Ovary (tissue), 9 donors: ENCODE results near the gene ACSS1. TPM values are rescaled to one million over a fixed set of nuclear protein-coding genes. Genes with fewer than 3 reads are reported as not detected.

Experiments used
- DNase-seq, 5 donors: peaks; one replicate each; pipeline ENCODE4 v3.0.0-alpha.2; 2019 to 2020
- H3K27ac ChIP-seq, 2 donors: fragments of 200-600 bp; one replicate each; pipeline versions ENCODE4 v1.5.1 to v1.8.0; 2019 to 2022
- H3K27me3 ChIP-seq: fragments of 200-600 bp; one replicate; pipeline ENCODE4 v1.8.0; 2022
- H3K36me3 ChIP-seq: fragments of 200-600 bp; sonication (generic); one replicate; pipeline ENCODE4 v1.5.1; 2019
- H3K4me1 ChIP-seq: one replicate; pipeline ENCODE4 v1.8.1; 2013; ENCODE audit warnings: mild to moderate bottlenecking, moderate library complexity; ENCODE audit not compliant: insufficient read depth
- H3K4me3 ChIP-seq: fragments of 200-600 bp; sonication (generic); one replicate; pipeline ENCODE4 v1.5.1; 2017
- H3K9me3 ChIP-seq, 2 donors: fragments of 200-600 bp in 1 of 2; sonication (generic) in 1 of 2; one replicate each; pipeline versions ENCODE4 v1.5.1 to v1.8.1; 2013 to 2019; ENCODE audit warnings: mild to moderate bottlenecking in 1 of 2, moderate library complexity in 1 of 2
- EP300 ChIP-seq: sonication (generic); formaldehyde crosslinking; IDR thresholded peaks from one replicate; pipeline ENCODE4 v1.6.1; 2017; ENCODE audit warnings: antibody characterized with exemption
- POLR2A ChIP-seq: fragments of 450-650 bp; IDR thresholded peaks from one replicate; pipeline ENCODE4 v1.6.1; 2017; ENCODE audit warnings: antibody characterized with exemption, mild to moderate bottlenecking, moderate library complexity
- WGBS, 3 donors: extraction: QIAGEN DNeasy Blood & Tissue Kit in 1 of 3; methylation state at CpG; one replicate each; pipeline versions ENCODE4 v1.1.5 to v1.1.7; 2013 to 2017; 5-methylcytosine and 5-hydroxymethylcytosine counted together
- intact Hi-C, 4 donors: fragments of 100-400 bp; cut with DNase I; formaldehyde crosslinking; loops; one replicate each; pipeline versions ENCODE4 v1.11.0 to v1.15.1; 2022 to 2023
- polyA plus RNA-seq, 2 donors: library from polyadenylated mRNA; stranded (reverse); fragments of 200-250 nt in 1 of 2; fragments of 350-450 nt in 1 of 2; fragmentation: Illumina TruSeq in 1 of 2; extraction: RNeasy Lipid Tissue Mini Kit (QIAGEN cat#74804) in 1 of 2; gene quantifications; one replicate each; pipeline ENCODE4 v1.2.3, GENCODE V29; 2013 to 2014
- total RNA-seq, 7 donors: library from RNA; depleted of rRNA in 2 of 7; stranded (reverse); fragments of >200 nt in 2 of 7; fragmentation: NEBNext Ultra II Directional in 3 of 7; extraction: Animal tissue kit (Norgen Biotek cat#: 25700) in 3 of 7; gene quantifications; one replicate each; pipeline versions ENCODE4 v1.1.0 to v1.2.4, GENCODE V29; 2016 to 2023
- TF ChIP-seq, protein P1 (sequence below), 3 donors: fragments of 450-650 bp in 2 of 3; fragments of 200-600 bp in 1 of 3; IDR thresholded peaks; one replicate each; pipeline versions ENCODE4 v1.5.1 to v1.8.0; 2016 to 2022; ENCODE audit warnings: antibody characterized with exemption in 3 of 3, mild to moderate bottlenecking in 1 of 3
- donor health status: DM: no; HTN: no; CAD: no; lungs with moderate emphysema.
- donor health status: DM: no; HTN: no; CAD: no.
- donor health status: Bipolar disorder and iron deficiency.
- donor health status: DM: yes; HTN: yes; CAD: no.
- donor health status: DM: no; HTN: no; CAD: no.
- donor health status: DM: yes; HTN: yes; CAD: no.

The ACSS1 gene
- total and polyA plus RNA-seq, 9 donors, result 13.1 to 37.0 (median 29.0) TPM

DNA sequence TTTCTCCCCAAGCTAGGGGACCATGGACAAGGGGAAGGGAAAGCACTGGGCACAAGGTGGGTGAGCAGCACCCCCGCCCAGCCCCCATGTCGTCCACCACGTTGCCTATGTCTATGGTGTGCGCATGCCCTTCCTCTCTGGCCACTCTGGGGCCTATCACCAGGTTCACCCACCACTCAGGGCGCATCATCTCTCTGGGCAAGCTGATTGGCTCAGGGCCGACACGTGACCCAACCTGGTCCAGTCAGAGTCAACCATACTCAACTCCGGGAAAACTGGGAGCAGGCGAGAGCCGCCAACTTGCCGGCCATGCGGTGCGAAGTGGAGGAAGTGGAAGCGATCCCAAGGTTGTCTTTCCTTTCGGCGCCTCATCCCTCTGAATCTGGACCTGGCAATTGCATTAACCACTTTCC is 25.9 kb downstream of the ACSS1 start:
- no peaks in the 10 kb centered on the region for H3K9me3 ChIP-seq
- H3K4me1 ChIP-seq, result peaks cover 20% of the 10 kb centered on the region
- no peak overlapping the region for H3K4me3 ChIP-seq
- WGBS, 3 donors, result 94 to 96% (median 95%) methylated on average over 16 of the region's 16 CpGs
- no peaks in the 10 kb centered on the region for H3K27me3 ChIP-seq
- peak in 1 of 5 donors; percentile 30 for DNase-seq
- H3K36me3 ChIP-seq, result no peaks in the 10 kb centered on the region
- intact Hi-C loops, result no loop called here
- peak overlapping the region in 1 of 2 donors; percentile 60 for H3K27ac ChIP-seq
- TF ChIP-seq POLR2A (no peak), EP300 (no peak)
- TF ChIP-seq, protein P1, sequence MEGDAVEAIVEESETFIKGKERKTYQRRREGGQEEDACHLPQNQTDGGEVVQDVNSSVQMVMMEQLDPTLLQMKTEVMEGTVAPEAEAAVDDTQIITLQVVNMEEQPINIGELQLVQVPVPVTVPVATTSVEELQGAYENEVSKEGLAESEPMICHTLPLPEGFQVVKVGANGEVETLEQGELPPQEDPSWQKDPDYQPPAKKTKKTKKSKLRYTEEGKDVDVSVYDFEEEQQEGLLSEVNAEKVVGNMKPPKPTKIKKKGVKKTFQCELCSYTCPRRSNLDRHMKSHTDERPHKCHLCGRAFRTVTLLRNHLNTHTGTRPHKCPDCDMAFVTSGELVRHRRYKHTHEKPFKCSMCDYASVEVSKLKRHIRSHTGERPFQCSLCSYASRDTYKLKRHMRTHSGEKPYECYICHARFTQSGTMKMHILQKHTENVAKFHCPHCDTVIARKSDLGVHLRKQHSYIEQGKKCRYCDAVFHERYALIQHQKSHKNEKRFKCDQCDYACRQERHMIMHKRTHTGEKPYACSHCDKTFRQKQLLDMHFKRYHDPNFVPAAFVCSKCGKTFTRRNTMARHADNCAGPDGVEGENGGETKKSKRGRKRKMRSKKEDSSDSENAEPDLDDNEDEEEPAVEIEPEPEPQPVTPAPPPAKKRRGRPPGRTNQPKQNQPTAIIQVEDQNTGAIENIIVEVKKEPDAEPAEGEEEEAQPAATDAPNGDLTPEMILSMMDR (IDR thresholded peaks at IDR 0.05), result no peak

DNA sequence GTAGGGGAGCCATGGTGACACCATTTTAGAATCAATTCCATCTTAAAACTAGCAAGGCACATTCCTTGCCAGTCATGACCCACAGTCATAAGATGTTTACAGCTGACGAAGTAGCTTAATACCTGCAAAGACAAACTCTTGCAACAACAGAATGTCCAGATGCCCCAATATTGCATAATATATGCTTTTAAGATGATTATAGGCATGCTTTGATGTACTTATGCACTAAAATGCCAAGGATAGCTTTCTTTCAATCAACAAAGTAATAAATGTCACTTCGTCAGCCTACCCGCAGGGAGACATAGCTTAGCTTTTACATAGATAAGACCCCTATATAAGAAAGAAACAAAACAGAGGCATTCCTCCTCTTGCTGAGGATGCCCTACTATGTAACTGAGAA is 26.7 kb downstream of the ACSS1 start:
- TF ChIP-seq POLR2A (no peak), EP300 (no peak)
- TF ChIP-seq, protein P1 (IDR thresholded peaks at IDR 0.05), result no peak
- Histone ChIP-seq H3K9me3 (no peaks in the 10 kb centered on the region), H3K4me3 (no peak overlapping the region), H3K4me1 (peaks cover 20% of the 10 kb centered on the region), H3K36me3 (no peaks in the 10 kb centered on the region), H3K27ac (no peak overlapping the region), H3K27me3 (no peaks in the 10 kb centered on the region)
- no peak for DNase-seq
- WGBS, 3 donors, result 77 to 99% (median 96%) methylated on average over 3 of the region's 3 CpGs
- intact Hi-C loops, result no loop called here

DNA sequence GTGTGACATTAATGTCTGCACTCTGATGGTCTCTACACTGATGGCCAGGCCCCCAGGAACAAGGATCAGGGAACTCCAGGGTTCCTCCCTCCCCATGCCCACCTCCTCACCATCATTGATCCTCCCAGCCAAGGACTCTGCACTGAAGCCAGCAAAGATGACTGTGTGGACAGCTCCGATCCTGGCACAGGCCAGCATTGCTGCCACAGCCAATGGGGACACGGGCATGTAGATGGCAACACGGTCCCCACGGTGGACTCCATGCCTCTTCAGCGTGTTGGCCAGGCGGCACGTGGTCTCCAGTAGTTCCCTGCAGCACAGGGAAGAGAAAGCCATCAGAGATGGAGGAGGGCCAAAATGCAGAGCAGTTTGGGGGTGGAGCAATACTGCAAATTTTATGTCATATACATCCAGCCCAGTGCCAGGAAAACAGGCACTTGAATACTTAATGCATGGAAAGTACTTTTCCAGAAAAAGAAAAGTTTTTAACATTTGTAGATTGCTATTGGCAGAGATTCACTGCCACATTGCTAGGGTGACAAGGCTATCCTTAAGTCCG is 27.2 kb downstream of the ACSS1 start:
- intact Hi-C loops, result no loop called here
- Histone ChIP-seq H3K4me3 (no peak overlapping the region), H3K4me1 (peaks cover 18% of the 10 kb centered on the region), H3K27ac (no peak overlapping the region), H3K9me3 (no peaks in the 10 kb centered on the region), H3K36me3 (no peaks in the 10 kb centered on the region), H3K27me3 (no peaks in the 10 kb centered on the region)
- TF ChIP-seq EP300 (no peak), POLR2A (no peak)
- TF ChIP-seq, protein P1 (IDR thresholded peaks at IDR 0.05), result no peak
- 97 to 99% (median 98%) methylated on average over 8 of the region's 8 CpGs for WGBS, 3 donors
- DNase-seq, result no peak

DNA sequence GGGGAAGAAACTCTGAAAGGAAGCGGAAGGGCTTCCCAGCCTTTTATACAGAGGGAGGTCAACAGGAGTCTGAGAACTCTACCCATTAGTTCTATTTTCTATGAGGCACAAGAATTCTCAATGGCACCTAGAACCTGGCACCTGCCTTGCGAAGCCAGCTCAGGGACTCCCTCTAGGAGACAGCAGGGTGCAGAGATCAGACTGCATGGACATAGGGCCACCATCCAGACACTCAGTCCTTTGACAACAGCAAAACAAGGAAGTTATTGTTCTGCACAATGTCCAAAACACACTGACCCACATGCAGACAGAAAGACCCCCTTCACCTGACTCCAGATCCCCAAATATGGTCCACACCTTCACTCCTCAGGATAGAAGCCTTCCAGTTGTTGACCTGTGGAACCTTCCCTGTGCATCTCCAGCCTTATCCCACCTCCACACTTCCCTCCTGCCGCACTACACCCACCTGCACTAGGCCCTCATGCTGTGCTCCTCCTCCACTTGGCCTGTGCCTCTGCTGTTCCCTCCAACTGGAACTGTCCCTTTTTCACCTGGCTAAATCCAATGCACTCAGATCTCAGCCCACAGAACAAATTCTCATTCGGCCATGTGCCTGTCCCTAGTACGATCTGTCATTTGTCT is 27.8 kb downstream of the ACSS1 start:
- no peaks in the 10 kb centered on the region for H3K36me3 ChIP-seq
- no peak overlapping the region for H3K4me3 ChIP-seq
- TF ChIP-seq EP300 (no peak), POLR2A (no peak)
- TF ChIP-seq, protein P1 (IDR thresholded peaks at IDR 0.05), result no peak
- H3K27me3 ChIP-seq, result no peaks in the 10 kb centered on the region
- intact Hi-C loops, result no loop called here
- DNase-seq, result no peak
- no peak overlapping the region for H3K27ac ChIP-seq
- H3K9me3 ChIP-seq, result no peaks in the 10 kb centered on the region
- peaks cover 22% of the 10 kb centered on the region for H3K4me1 ChIP-seq
- 97 to 98% (median 97%) methylated on average over 5 of the region's 5 CpGs for WGBS, 3 donors
